Upper lobe of left lung (tissue), 4 donors: ENCODE results near the gene SFSWAP.

ENCODE experiments used
- POLR2A ChIP-seq, 4 donors: fragments of 450-650 bp; IDR thresholded peaks; one replicate each; pipeline ENCODE4 v1.5.1; 2016 to 2017; ENCODE audit warnings: antibody characterized with exemption in 4 of 4, mild to moderate bottlenecking in 2 of 4
- TF ChIP-seq, protein P1 (sequence below), 6 experiments: fragments of 450-650 bp in 4 of 6; fragments of 200-600 bp in 2 of 6; sonication (generic) in 2 of 6; IDR thresholded peaks; one replicate each; pipeline ENCODE4 v1.5.1; 2016 to 2019; ENCODE audit warnings: antibody characterized with exemption in 6 of 6

DNA sequence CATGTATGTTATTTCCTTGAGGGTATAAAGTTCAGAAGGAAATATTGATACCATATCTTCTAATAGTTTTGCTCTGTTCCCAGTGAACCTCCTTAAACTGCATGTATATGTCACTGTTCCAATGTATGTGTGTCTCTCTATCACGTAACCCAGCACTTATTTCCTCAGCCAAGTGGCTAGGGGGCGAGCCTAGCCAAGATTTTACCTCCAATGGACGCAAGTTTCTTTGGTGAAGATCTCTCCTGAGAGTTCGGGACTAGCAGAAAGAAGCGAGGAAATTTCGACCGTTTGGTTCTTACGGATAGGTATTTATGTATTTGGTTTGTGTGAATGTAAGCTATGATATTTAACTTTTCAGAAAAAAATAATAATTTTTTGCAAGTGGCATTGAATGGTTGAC, 2.5 kb downstream of the SFSWAP start:
- TF ChIP-seq, protein P1, sequence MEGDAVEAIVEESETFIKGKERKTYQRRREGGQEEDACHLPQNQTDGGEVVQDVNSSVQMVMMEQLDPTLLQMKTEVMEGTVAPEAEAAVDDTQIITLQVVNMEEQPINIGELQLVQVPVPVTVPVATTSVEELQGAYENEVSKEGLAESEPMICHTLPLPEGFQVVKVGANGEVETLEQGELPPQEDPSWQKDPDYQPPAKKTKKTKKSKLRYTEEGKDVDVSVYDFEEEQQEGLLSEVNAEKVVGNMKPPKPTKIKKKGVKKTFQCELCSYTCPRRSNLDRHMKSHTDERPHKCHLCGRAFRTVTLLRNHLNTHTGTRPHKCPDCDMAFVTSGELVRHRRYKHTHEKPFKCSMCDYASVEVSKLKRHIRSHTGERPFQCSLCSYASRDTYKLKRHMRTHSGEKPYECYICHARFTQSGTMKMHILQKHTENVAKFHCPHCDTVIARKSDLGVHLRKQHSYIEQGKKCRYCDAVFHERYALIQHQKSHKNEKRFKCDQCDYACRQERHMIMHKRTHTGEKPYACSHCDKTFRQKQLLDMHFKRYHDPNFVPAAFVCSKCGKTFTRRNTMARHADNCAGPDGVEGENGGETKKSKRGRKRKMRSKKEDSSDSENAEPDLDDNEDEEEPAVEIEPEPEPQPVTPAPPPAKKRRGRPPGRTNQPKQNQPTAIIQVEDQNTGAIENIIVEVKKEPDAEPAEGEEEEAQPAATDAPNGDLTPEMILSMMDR (IDR thresholded peaks at IDR 0.05), result no peak
- TF ChIP-seq POLR2A (IDR thresholded peaks at IDR 0.05), result no peak
